Activated T-cell treated with anti-CD3 and anti-CD28 coated beads, Interleukin-2, amount 50 U/mL, for 24 hours (primary cell): ENCODE data around the gene SLC9A7.
A peak's percentile ranks its signal among the peaks of the same experiment; 100 is the strongest.

Experiments used
- DNase-seq: peaks from one replicate; pipeline ENCODE4 v3.0.0-alpha.2; 2020
- H3K27ac Mint-ChIP-seq: 2 replicates; pipeline ENCODE4 v1.8.0; 2020; ENCODE audit warnings: mild to moderate bottlenecking, mixed read lengths
- H3K27me3 Mint-ChIP-seq: 2 replicates; pipeline ENCODE4 v1.8.0; 2020; ENCODE audit warnings: mixed read lengths
- H3K36me3 Mint-ChIP-seq: 2 replicates; pipeline ENCODE4 v1.8.0; 2020; ENCODE audit warnings: low read depth, mixed read lengths
- H3K4me1 Mint-ChIP-seq: 2 replicates; pipeline ENCODE4 v1.8.0; 2020; ENCODE audit warnings: low read depth, mixed read lengths
- H3K4me3 Mint-ChIP-seq: 2 replicates; pipeline ENCODE4 v1.8.0; 2020; ENCODE audit warnings: mild to moderate bottlenecking, moderate library complexity, mixed read lengths
- H3K9me3 Mint-ChIP-seq: 2 replicates; pipeline ENCODE4 v1.8.0; 2020; ENCODE audit warnings: mixed read lengths

The SLC9A7 gene

DNA sequence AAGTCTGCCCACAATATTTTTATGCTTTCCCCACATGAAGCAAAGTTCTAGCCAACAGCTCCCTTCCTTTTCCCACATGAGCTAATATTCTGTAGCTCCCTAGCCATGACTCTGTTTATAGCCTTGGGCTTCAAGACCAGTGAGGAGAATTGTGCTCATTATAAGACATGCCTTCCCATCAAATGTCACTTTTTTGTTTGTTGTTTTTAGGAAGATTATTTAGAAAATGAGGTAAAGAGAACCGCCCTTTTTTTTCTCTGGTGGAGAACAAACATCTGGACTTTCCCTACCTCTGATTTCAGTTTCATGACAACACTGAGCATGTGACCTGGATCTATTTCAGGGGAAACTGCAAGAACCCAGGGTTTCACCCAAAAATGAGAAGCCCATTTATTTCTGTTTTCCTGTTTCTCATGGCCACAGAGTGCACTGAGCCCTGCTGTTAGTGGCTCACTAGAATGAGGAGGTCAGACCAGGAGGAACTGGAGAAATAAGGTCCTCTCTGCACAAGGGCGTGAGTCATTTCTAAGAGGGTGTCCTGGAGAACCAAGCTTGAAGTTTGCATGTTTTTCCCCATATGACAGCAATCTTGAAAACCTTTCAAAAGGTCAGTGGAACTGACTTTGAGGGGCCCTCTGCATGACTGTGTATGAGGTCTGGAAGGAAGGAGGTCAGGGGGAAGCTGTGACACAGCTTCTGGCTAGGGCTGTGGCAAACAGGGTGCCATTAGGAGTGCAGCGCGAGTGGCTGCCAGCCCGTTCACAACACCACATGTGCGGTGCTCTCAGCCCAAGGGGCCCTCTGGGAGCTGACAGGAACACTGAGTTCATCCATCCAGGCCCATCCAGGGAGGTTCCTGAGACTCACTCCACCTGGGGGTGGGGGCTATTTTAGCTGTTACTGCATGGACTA lies 130.2 kb downstream of the SLC9A7 start:
- Mint-ChIP-seq H3K27ac (peak overlapping the region; percentile 85), H3K27me3 (peaks cover 54% of the 10 kb centered on the region), H3K9me3 (no peaks in the 10 kb centered on the region), H3K4me3 (peak overlapping the region; percentile 23), H3K36me3 (peaks cover 30% of the 10 kb centered on the region), H3K4me1 (peaks cover 34% of the 10 kb centered on the region)
- peak; percentile 37 for DNase-seq

DNA sequence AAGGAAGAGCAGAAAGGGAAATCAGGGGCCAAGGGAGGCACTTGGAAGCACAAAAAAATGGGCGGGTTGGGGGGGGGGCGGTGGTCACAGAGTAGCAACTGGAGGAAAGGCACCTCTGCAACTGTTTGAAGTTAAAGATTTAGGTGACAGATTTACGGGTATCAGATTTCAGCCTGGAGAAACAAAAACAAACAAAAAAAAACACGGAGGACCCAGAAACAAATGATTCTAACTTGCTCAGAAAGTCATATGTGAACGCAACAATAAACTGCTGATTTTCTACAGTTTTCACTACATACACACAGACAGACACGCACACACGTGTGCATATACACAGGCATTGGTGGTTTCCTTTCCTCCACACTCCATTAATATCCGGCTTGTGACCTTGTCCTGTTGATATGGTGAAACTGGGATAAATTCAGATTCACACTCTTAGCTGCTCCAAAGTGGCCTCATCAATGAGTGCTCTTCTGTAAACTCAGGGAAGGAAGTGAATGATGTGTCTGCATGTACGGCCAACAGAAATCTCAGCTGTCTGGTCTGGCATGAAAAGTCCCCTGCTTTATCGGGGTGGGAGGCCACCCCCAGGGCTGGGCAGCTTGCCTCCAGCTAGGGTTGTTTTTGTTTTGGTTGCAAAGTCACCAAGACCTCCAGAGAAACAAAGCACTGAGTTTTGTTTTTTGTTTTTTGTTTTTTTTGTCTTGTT lies 131.1 kb downstream of the SLC9A7 start:
- peaks cover 30% of the 10 kb centered on the region for H3K36me3 Mint-ChIP-seq
- peaks cover 56% of the 10 kb centered on the region for H3K27me3 Mint-ChIP-seq
- no peak for DNase-seq
- H3K4me3 Mint-ChIP-seq = no peak overlapping the region
- peak overlapping the region; percentile 85 for H3K27ac Mint-ChIP-seq
- H3K4me1 Mint-ChIP-seq = peaks cover 34% of the 10 kb centered on the region
- no peaks in the 10 kb centered on the region for H3K9me3 Mint-ChIP-seq

DNA sequence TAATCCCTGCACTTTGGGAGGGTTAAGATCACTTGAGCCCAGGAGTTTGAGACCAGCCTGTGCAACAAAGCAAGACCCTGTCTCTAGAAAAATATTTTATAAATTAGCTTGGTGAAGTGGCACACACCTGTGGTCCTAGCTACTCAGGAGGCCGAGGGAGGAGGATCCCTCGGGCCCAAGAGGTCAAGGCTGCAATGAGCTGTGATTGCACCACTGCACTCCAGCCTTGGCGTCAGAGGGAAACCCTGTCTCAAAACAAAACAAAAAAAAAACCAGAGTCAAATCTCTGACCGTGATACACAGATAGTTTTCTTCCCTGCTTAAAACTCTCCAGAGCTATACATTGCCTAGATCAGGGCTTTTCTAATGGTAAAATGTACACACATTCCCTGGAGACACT lies 131.9 kb downstream of the SLC9A7 start:
- no peaks in the 10 kb centered on the region for H3K9me3 Mint-ChIP-seq
- peak overlapping the region; percentile 0 for H3K27ac Mint-ChIP-seq
- DNase-seq = no peak
- H3K27me3 Mint-ChIP-seq = peaks cover 55% of the 10 kb centered on the region
- H3K36me3 Mint-ChIP-seq = peaks cover 30% of the 10 kb centered on the region
- no peak overlapping the region for H3K4me3 Mint-ChIP-seq
- peaks cover 34% of the 10 kb centered on the region for H3K4me1 Mint-ChIP-seq

DNA sequence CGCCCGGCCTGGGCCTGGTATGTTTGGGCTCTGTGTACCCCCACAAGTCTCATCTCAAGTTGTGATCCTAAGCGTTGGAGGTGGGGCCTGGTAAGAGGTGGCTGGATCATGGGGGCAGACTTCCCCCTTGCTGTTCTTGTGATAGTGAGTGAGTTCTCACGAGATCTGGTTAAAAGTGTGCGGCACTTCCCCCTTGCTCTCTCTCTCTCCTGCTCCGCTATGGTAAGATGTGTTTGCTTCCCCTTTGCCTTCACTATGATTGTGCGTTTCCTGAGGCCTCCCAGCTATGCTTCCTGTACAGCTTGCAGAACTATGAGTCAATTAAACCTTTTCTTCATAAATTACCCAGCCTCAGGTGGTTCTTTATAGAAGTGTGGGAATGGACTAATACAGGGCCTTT lies 132.4 kb downstream of the SLC9A7 start:
- DNase-seq = peak; percentile 33
- Mint-ChIP-seq H3K4me3 (no peak overlapping the region), H3K9me3 (no peaks in the 10 kb centered on the region), H3K36me3 (peaks cover 29% of the 10 kb centered on the region), H3K27ac (peak overlapping the region; percentile 53), H3K4me1 (peaks cover 34% of the 10 kb centered on the region), H3K27me3 (peaks cover 57% of the 10 kb centered on the region)

DNA sequence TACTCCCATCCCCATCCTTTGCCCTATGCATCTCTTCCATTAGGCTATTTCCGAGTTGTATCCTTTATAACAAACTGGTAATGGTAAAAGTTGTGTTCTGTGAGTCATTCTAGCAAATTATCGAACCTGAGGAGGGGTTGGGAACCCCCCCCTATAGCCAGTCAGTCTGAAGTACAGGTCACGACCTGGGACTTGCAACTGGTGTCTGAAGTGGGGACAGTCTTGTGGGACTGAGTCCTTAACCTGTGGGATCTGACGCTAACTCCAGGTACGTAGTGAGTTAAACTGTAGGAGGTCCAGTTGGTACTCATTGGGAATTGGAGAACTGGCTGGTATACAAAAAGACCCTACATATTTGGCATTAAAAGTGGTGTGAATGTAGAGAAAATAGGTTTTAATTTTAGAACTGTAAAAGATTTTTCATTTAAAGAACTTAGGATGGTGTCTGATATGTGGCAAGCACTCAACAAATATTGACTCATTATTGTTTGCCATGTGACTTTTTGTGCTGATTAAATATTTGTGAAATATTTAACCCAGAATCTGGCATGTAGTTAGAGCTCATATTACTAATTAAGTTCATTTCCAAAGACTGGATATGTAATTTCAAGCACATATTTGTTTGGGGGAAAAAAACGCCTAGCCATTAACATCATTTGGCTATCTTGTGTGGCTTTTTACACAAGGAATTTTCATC lies 134.7 kb downstream of the SLC9A7 start:
- no peaks in the 10 kb centered on the region for H3K9me3 Mint-ChIP-seq
- peaks cover 38% of the 10 kb centered on the region for H3K36me3 Mint-ChIP-seq

DNA sequence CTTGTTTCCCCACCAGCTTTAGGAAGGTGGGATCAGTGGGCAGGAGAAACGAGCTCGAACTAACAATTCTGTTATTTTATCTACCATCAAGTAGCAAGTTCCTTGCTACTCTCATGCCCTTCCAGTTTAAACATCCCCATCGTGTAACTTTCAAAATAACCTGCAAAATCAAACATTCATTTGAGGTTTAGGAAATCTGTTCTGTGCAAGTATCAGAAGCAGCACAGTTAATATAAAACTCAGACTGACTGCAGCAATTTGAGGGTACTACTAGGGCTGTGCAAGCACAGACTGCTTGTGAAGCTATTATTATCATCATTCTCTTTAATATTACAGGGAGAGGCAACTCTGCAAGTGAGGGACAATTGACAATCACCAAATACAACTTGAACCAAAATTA lies 137.3 kb downstream of the SLC9A7 start:
- Mint-ChIP-seq H3K27me3 (peaks cover 44% of the 10 kb centered on the region), H3K4me1 (peaks cover 10% of the 10 kb centered on the region), H3K36me3 (peaks cover 46% of the 10 kb centered on the region), H3K27ac (no peak overlapping the region), H3K9me3 (peaks cover 6% of the 10 kb centered on the region), H3K4me3 (no peak overlapping the region)
- DNase-seq = no peak

More for the DNA sequence above, 134.7 kb downstream of the SLC9A7 start:
- H3K4me1 Mint-ChIP-seq = peaks cover 28% of the 10 kb centered on the region
- peaks cover 43% of the 10 kb centered on the region for H3K27me3 Mint-ChIP-seq
- H3K27ac Mint-ChIP-seq = no peak overlapping the region
- no peak for DNase-seq
- no peak overlapping the region for H3K4me3 Mint-ChIP-seq

DNA sequence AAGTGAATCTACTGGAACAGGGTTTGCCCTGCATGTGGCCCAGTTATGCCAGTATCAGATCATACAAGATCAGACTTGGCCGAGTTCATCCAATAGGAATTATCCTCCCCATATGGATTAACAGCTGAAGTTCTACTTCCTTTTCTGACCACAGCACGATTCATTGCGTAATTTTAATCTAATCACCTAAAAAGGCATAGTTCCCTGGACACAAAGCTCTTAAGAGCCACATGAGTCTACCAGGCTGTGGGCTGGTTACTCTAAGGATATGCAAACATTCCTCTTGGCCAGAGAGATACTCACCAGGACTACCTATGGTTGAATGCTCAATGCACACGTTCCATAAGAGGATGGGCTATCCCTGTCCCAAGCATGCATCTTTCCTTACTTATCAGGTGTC lies 138.4 kb downstream of the SLC9A7 start:
- no peak for DNase-seq
- peaks cover 45% of the 10 kb centered on the region for H3K27me3 Mint-ChIP-seq
- H3K4me3 Mint-ChIP-seq = no peak overlapping the region
- H3K9me3 Mint-ChIP-seq = peaks cover 6% of the 10 kb centered on the region
- H3K36me3 Mint-ChIP-seq = peaks cover 44% of the 10 kb centered on the region
- H3K4me1 Mint-ChIP-seq = peaks cover 7% of the 10 kb centered on the region
- H3K27ac Mint-ChIP-seq = no peak overlapping the region

DNA sequence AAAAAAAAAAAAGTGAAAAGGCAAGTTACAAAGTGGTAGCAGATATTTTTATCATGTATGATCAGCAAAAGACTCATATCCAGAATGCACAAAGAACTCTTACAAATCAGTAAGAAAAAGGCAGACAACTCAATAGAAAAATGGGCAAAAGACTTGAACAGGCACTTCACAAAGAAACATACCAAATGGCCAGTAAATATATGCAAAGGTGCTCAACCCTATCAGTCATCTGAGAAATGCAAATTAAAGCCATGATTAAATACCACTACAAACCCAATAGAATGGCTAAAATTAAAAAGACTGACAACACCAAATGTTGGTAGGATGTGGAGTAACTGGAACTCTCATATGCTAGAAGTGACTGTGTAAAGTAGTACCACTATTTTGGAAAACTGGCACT lies 140.0 kb downstream of the SLC9A7 start:
- no peak for DNase-seq
- Mint-ChIP-seq H3K36me3 (peaks cover 49% of the 10 kb centered on the region), H3K9me3 (peaks cover 6% of the 10 kb centered on the region), H3K4me1 (peaks cover 7% of the 10 kb centered on the region), H3K27me3 (peaks cover 46% of the 10 kb centered on the region), H3K4me3 (no peak overlapping the region), H3K27ac (no peak overlapping the region)

DNA sequence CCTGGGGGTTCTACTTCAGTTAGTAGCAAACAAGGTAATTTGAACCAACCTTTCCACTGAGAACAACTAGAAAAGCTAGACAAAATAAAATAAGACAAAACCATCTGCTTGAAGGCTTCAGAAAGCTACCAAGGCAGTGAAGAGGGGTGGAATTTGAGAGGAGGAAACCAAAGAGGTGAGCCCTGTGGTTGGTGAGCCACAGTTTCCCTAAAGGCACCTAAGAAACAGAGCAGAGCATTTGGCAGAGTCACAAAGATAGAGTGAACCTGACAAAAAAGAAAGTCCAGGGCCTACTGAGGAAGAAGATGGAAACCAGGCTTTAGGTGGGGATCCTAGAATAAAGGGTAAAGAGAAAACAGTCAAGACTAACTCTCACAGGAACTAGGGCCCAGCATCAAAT lies 141.0 kb downstream of the SLC9A7 start:
- no peak for DNase-seq
- H3K27ac Mint-ChIP-seq = no peak overlapping the region
- peaks cover 54% of the 10 kb centered on the region for H3K36me3 Mint-ChIP-seq
- peaks cover 9% of the 10 kb centered on the region for H3K4me1 Mint-ChIP-seq
- peaks cover 6% of the 10 kb centered on the region for H3K9me3 Mint-ChIP-seq
- H3K27me3 Mint-ChIP-seq = peaks cover 51% of the 10 kb centered on the region
- H3K4me3 Mint-ChIP-seq = no peak overlapping the region

DNA sequence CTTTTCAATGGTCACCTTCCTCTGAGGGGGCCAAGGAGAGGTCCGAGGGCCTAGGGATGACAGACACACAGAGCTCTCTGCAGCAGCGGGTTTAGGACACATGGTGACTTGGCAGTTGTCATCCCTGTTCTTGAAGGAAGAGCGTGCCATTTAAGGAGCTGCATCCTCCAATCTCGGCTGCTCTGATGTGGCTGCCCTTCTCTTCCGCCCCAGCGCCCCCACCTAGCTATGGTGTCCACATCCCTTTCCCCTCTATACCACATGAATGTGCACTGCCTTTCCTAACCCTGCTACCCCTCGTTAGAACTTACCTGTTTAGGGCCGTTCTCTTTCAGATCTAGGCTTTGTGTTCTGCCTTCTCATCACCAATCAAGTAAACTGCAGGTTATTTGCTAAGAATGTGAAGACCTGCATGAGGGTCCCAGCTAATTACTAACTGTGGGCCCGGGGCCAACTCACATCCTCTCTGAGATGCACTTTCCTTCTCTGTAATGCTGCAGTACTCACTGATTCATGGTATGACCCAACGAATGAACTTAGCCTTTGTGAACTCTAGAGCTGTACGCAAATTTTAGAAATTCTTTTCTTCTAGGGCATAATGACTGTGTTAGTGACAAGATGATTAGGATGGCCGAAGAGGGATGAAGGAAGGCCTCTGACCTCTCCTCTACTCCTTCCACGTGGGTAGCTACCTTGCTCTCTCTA lies 147.1 kb downstream of the SLC9A7 start:
- Mint-ChIP-seq H3K36me3 (peaks cover 11% of the 10 kb centered on the region), H3K4me1 (peaks cover 36% of the 10 kb centered on the region), H3K27ac (no peak overlapping the region), H3K4me3 (no peak overlapping the region), H3K27me3 (peaks cover 46% of the 10 kb centered on the region), H3K9me3 (no peaks in the 10 kb centered on the region)
- no peak for DNase-seq

DNA sequence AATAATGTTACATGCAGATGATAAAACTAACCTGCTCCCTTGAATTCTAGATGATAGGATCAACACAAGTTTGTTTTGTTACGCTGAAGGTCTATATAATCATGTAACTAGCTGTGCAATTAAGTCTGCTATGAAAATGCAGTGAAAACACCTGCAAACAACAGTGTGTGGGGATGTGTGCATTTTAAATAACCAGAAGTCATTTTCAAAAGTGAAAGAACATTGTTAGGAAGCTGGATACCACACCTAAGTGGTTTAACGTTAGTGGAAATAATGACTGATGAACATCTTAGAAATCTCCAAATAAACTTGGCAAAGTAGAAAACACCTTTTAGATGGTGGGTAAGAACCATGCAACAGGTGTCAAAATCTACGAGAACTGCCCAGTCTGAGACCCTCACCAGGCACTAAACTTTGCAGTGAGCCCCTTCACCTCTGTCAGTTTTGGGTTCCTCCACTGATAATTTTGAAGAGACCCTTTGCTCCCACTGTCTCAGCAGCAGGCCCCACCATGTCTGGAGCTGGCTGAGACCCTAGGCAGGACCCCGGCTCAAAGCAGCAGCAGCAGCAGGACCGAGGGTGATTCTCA lies 148.8 kb downstream of the SLC9A7 start:
- Mint-ChIP-seq H3K27ac (no peak overlapping the region), H3K27me3 (peaks cover 55% of the 10 kb centered on the region), H3K36me3 (peaks cover 14% of the 10 kb centered on the region), H3K9me3 (no peaks in the 10 kb centered on the region), H3K4me3 (no peak overlapping the region), H3K4me1 (peaks cover 36% of the 10 kb centered on the region)
- no peak for DNase-seq

DNA sequence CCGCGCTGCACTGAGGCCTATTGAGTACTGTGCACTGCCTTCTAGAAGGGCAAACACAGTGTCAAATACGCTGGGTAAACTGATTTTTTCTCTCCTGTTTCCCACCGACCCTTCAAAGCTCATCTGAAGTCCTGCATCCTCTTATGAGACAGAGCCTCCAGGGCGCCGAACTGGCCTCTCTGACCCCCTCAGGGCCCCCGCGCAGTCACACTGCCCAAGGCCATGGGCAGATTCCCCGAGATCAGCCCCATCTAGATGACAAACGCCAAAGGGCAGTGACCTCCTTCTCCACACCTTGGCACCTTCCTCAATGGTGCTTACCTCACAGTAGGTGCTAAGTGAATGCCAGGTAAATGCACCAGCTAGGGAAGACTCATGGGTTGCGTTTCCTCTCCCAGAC lies 151.0 kb downstream of the SLC9A7 start:
- peaks cover 16% of the 10 kb centered on the region for H3K36me3 Mint-ChIP-seq
- H3K9me3 Mint-ChIP-seq = no peaks in the 10 kb centered on the region
- no peak overlapping the region for H3K4me3 Mint-ChIP-seq
- H3K27me3 Mint-ChIP-seq = peaks cover 43% of the 10 kb centered on the region
- no peak for DNase-seq
- H3K27ac Mint-ChIP-seq = no peak overlapping the region
- peaks cover 34% of the 10 kb centered on the region for H3K4me1 Mint-ChIP-seq

DNA sequence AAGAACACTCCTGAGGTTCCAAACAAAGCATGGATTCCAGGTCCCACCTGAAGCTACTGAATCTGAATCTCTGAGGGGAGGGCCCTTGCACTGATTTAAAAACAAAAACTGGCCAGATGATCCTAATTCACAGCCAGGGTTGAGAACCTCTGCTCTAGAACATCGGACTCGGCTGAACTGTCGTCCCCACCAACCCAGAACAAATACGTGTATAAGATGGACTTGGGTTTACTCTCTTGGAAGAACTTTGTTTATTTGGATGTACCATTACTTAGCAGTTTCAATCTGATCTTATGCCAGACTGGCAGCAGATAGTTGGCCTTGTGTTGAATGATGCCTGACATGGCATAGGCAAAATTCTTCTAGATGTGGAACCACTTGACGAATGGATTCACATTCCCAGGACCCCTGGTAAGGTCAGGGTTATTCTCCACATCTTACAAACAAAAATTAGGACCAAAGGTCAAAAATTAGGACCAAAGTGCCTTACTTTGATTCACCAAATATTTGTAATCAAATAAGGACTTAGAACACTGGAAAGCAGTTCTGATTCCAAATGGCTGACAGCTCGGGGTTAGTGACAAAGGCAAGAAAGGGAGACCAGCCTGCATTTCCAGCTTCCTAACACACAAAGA lies 156.3 kb downstream of the SLC9A7 start:
- no peak overlapping the region for H3K27ac Mint-ChIP-seq
- no peak for DNase-seq
- peaks cover 39% of the 10 kb centered on the region for H3K27me3 Mint-ChIP-seq
- H3K4me3 Mint-ChIP-seq = no peak overlapping the region
- H3K9me3 Mint-ChIP-seq = no peaks in the 10 kb centered on the region
- H3K4me1 Mint-ChIP-seq = no peaks in the 10 kb centered on the region
- H3K36me3 Mint-ChIP-seq = peaks cover 35% of the 10 kb centered on the region
